Adipocyte (in vitro differentiated cells): ENCODE results near the gene KRTAP27-1.

Experiments
- DNase-seq: peaks from one replicate; pipeline ENCODE4 v3.0.0-alpha.2; 2015; ENCODE audit warnings: low read depth
- H3K27me3 ChIP-seq: replicated peaks from 2 replicates; pipeline ENCODE4 v1.7.0; 2013; ENCODE audit warnings: mild to moderate bottlenecking, low read length, moderate library complexity; ENCODE audit not compliant: control insufficient read depth, insufficient read depth
- H3K36me3 ChIP-seq: 2 replicates; pipeline ENCODE4 v1.7.0; 2013; ENCODE audit warnings: low read length, mild to moderate bottlenecking, moderate library complexity; ENCODE audit not compliant: control insufficient read depth, insufficient read depth, severe bottlenecking
- H3K4me1 ChIP-seq: 2 replicates; pipeline ENCODE4 v1.7.0; 2013; ENCODE audit warnings: mild to moderate bottlenecking, low read length, moderate library complexity; ENCODE audit not compliant: control insufficient read depth, insufficient read depth
- H3K4me3 ChIP-seq: 2 replicates; pipeline ENCODE4 v1.7.0; 2013; ENCODE audit warnings: mild to moderate bottlenecking, low read length, moderate library complexity
- H3K9ac ChIP-seq: 2 replicates; pipeline ENCODE4 v1.7.0; 2013; ENCODE audit warnings: mild to moderate bottlenecking, low read length, moderate library complexity
- H3K9me3 ChIP-seq: 2 replicates; pipeline ENCODE4 v1.7.0; 2013; ENCODE audit warnings: mild to moderate bottlenecking, low read length, moderate library complexity; ENCODE audit not compliant: control insufficient read depth

Gene KRTAP27-1

DNA sequence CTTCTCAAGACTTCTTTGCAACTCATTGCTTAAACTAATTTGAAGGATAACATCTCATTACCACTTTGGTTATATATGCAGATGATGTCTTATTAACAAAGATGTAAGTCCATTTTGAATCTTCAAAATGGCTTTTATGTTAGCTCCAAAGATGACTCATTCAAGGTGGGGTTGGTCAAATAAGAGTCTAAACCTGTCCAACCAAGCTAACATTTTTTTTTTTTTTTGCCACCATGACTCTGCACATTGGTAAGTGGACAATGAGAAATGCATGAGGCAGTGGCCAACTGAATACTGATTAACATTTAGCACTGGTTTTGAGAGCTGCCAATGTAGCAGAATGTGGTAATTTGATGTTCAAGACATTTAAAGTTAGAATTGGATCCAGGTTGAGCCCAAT, 278 bp upstream of the KRTAP27-1 start:
- no peaks in the 10 kb centered on the region for H3K36me3 ChIP-seq
- peaks cover 44% of the 10 kb centered on the region for H3K4me1 ChIP-seq
- no peaks in the 10 kb centered on the region for H3K27me3 ChIP-seq
- no peak for DNase-seq
- no peak overlapping the region for H3K4me3 ChIP-seq
- no peaks in the 10 kb centered on the region for H3K9me3 ChIP-seq
- peak overlapping the region; percentile 63 for H3K9ac ChIP-seq

DNA sequence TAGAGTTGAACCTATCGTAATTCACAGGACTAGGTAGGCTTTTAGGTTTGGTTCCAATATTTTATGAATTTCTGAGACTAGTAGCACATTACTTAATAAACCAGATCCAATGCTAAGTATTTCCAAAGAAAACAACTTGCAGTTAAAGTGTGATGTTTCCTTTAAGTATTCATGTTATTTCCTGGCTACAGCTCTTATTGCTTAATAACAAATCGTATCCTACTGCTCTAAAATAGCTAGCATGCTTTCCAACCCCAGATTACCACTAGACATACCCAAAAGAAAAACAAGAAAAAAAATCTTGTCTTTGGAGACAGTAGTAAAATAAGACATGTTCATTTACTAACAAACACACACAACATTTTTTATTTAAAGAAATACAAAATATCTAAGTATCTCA, 898 bp downstream of the KRTAP27-1 start:
- Histone ChIP-seq H3K9me3 (no peaks in the 10 kb centered on the region), H3K27me3 (no peaks in the 10 kb centered on the region), H3K36me3 (no peaks in the 10 kb centered on the region), H3K4me1 (peaks cover 44% of the 10 kb centered on the region), H3K9ac (peak overlapping the region; percentile 63), H3K4me3 (peak overlapping the region; percentile 18)
- peak; percentile 2 for DNase-seq

- DNase-seq: no peak
- Histone ChIP-seq H3K4me3 (peak overlapping the region; percentile 1), H3K36me3 (no peaks in the 10 kb centered on the region), H3K9me3 (no peaks in the 10 kb centered on the region), H3K9ac (no peak overlapping the region), H3K4me1 (peaks cover 28% of the 10 kb centered on the region), H3K27me3 (no peaks in the 10 kb centered on the region)
Measured at GRCh38 chr21:30333736-30334135, 3.8 kb downstream of the KRTAP27-1 start.

- H3K4me3 ChIP-seq: no peak overlapping the region
- no peaks in the 10 kb centered on the region for H3K36me3 ChIP-seq
- DNase-seq: no peak
- H3K9me3 ChIP-seq: peaks cover under 1% of the 10 kb centered on the region
- no peak overlapping the region for H3K9ac ChIP-seq
- peaks cover 18% of the 10 kb centered on the region for H3K4me1 ChIP-seq
- H3K27me3 ChIP-seq: no peaks in the 10 kb centered on the region
Measured at GRCh38 chr21:30332681-30333080, 4.8 kb downstream of the KRTAP27-1 start.

- H3K9ac ChIP-seq: no peak overlapping the region
- DNase-seq: no peak
- no peak overlapping the region for H3K4me3 ChIP-seq
- no peaks in the 10 kb centered on the region for H3K27me3 ChIP-seq
- no peaks in the 10 kb centered on the region for H3K4me1 ChIP-seq
- H3K36me3 ChIP-seq: no peaks in the 10 kb centered on the region
- H3K9me3 ChIP-seq: peaks cover 24% of the 10 kb centered on the region
Measured at GRCh38 chr21:30329203-30329875, 8.2 kb downstream of the KRTAP27-1 start.

GRCh38 chr21:30326390-30326789, 11.1 kb downstream of the KRTAP27-1 start:
- no peaks in the 10 kb centered on the region for H3K36me3 ChIP-seq
- H3K4me1 ChIP-seq: no peaks in the 10 kb centered on the region
- H3K9ac ChIP-seq: no peak overlapping the region
- no peak for DNase-seq
- H3K4me3 ChIP-seq: no peak overlapping the region
- peaks cover 24% of the 10 kb centered on the region for H3K9me3 ChIP-seq
- no peaks in the 10 kb centered on the region for H3K27me3 ChIP-seq

DNA sequence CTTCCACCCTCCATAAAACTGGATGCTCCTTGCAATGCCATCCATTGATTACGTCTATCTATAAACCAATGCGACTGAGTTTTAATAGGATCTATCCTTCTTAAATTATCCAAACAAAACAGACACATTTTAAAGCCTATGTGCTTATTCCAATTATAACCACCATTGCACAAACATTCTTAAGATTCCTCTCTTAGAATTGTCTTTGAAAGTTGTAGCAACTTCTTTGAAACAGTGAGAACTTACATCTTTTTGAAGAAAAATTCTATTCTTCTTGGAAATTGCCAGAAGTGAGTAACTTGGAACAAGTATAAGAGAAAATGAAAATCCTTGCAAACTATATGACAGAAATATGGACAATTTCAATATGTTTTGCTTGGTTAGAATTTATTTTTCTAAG, 17.3 kb downstream of the KRTAP27-1 start, which contains the start of gene KRTAP26-1:
KRTAP26-1 (minus strand) TSS at position 101 of the 400 bp plus-strand sequence. CDS start 280 bp downstream, outside the sequence.
- H3K4me3 ChIP-seq: no peak within 1 kb of the TSS
- no peaks in the 10 kb centered on the region for H3K9me3 ChIP-seq
- no peaks in the 10 kb centered on the region for H3K36me3 ChIP-seq
- no peak within 1 kb of the TSS for H3K9ac ChIP-seq
- DNase-seq: no peak
- H3K4me1 ChIP-seq: no peaks in the 10 kb centered on the region
- no peaks in the 10 kb centered on the region for H3K27me3 ChIP-seq

DNA sequence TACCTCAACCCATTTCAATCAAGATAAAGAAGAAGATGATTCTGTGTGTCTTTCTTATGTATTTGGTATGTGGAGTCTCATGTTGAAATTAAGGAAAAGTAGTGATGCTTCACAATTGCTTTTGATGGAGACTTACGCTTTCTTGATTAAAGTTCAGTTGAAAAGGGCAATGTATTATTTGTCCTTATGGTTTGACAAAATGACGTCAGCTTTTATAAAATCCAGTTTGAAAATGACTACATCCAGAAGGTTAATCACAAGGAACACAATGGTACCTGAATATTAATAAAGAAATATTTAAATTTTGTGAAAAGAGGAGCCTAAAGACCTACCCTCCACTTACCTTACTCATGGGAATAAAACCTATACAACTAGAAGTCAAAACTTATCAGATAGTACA, 21.8 kb downstream of the KRTAP27-1 start:
- no peaks in the 10 kb centered on the region for H3K36me3 ChIP-seq
- no peaks in the 10 kb centered on the region for H3K27me3 ChIP-seq
- no peak overlapping the region for H3K9ac ChIP-seq
- no peak overlapping the region for H3K4me3 ChIP-seq
- DNase-seq: no peak
- H3K4me1 ChIP-seq: no peaks in the 10 kb centered on the region
- no peaks in the 10 kb centered on the region for H3K9me3 ChIP-seq

GRCh38 chr21:30306884-30307283, 30.6 kb downstream of the KRTAP27-1 start:
- Histone ChIP-seq H3K36me3 (no peaks in the 10 kb centered on the region), H3K27me3 (no peaks in the 10 kb centered on the region), H3K4me1 (no peaks in the 10 kb centered on the region), H3K9ac (no peak overlapping the region), H3K9me3 (peaks cover 2% of the 10 kb centered on the region), H3K4me3 (no peak overlapping the region)
- no peak for DNase-seq

GRCh38 chr21:30305136-30305535, 32.4 kb downstream of the KRTAP27-1 start:
- no peak for DNase-seq
- no peak overlapping the region for H3K9ac ChIP-seq
- no peaks in the 10 kb centered on the region for H3K4me1 ChIP-seq
- H3K4me3 ChIP-seq: no peak overlapping the region
- H3K36me3 ChIP-seq: no peaks in the 10 kb centered on the region
- no peaks in the 10 kb centered on the region for H3K27me3 ChIP-seq
- H3K9me3 ChIP-seq: peaks cover 6% of the 10 kb centered on the region

DNA sequence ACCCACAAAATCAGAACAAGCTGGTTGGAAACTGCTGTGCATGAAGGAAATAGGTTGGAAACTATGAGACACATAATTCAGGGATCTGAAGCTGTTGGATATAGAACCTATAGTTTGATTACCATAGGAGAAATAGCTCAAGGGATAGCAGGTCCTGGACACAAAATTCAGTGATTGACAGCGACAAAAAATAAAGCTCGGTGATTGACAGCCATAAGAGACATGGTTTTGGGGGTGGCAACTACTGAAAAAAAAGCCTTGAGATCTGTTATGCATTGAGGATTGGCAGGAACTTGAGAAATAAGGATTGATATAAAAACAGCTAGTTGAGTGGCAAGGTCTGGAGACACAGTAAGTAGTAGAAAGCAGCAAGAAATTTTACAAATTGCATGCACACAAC, 48.3 kb downstream of the KRTAP27-1 start, which contains the start of gene KRTAP25-1:
KRTAP25-1 (minus strand) TSS at position 300 of the 400 bp plus-strand sequence; CDS start at position 276, 24 bp downstream.
- no peaks in the 10 kb centered on the region for H3K9me3 ChIP-seq
- no peak within 1 kb of the TSS for H3K9ac ChIP-seq
- no peak for DNase-seq
- peaks cover 5% of the 10 kb centered on the region for H3K4me1 ChIP-seq
- no peak within 1 kb of the TSS for H3K4me3 ChIP-seq
- H3K36me3 ChIP-seq: no peaks in the 10 kb centered on the region
- no peaks in the 10 kb centered on the region for H3K27me3 ChIP-seq
